ENCODE measurements around the gene GNS.
A peak's percentile ranks its signal among the peaks of the same experiment; 100 is the strongest.
"Not testable (repeated sequence)": the region's sequence is repeated elsewhere in the genome, so short reads cannot be mapped to it uniquely, and the experiment has no call there.

Gene GNS

GRCh38 chr12:64694130-64695040, 64.8 kb downstream of the GNS start:
- DNase-seq, result no peak

- no peak for DNase-seq
These were observed 67.2 kb downstream of the GNS start for GRCh38 chr12:64691795-64692583.

- no peak for DNase-seq
These were observed 67.9 kb downstream of the GNS start for GRCh38 chr12:64691227-64691794.

GRCh38 chr12:64690236-64690635, 69.0 kb downstream of the GNS start:
- DNase-seq, result not testable (repeated sequence)

GRCh38 chr12:64688715-64689114, 70.5 kb downstream of the GNS start:
- DNase-seq, result no peak

- no peak for DNase-seq
These were observed 71.0 kb downstream of the GNS start for GRCh38 chr12:64688219-64688618.

GRCh38 chr12:64687816-64688215, 71.4 kb downstream of the GNS start:
- DNase-seq, result no peak

- DNase-seq, result no peak
These were observed 73.6 kb downstream of the GNS start for GRCh38 chr12:64685605-64686004.

GRCh38 chr12:64685050-64685449, 74.2 kb downstream of the GNS start:
- no peak for DNase-seq

GRCh38 chr12:64683816-64684543, 75.2 kb downstream of the GNS start:
- no peak for DNase-seq

- DNase-seq, result no peak
These were observed 76.5 kb downstream of the GNS start for GRCh38 chr12:64682572-64683277.

- peak in 1 of 5 experiments; percentile 76 for DNase-seq
These were observed 77.8 kb downstream of the GNS start for GRCh38 chr12:64681200-64682052.

GRCh38 chr12:64680235-64680634, 79.0 kb downstream of the GNS start:
- DNase-seq, result no peak

- peak in 4 of 5 experiments; percentile 19 to 79 (median 60) for DNase-seq
These were observed 79.7 kb downstream of the GNS start for GRCh38 chr12:64679487-64680001.

GRCh38 chr12:64678835-64679234, 80.4 kb downstream of the GNS start:
- no peak for DNase-seq

GRCh38 chr12:64678248-64678647, 81.0 kb downstream of the GNS start:
- no peak for DNase-seq

- peak in 1 of 5 experiments; percentile 54 for DNase-seq
These were observed 83.4 kb downstream of the GNS start for GRCh38 chr12:64675795-64676194.

GRCh38 chr12:64674367-64674922, 84.8 kb downstream of the GNS start:
- DNase-seq, result peak in 3 of 5 experiments; percentile 65 to 87 (median 78)

GRCh38 chr12:64673490-64674169, 85.6 kb downstream of the GNS start:
- DNase-seq, result no peak

- peak in 1 of 5 experiments; percentile 32 for DNase-seq
These were observed 86.2 kb downstream of the GNS start for GRCh38 chr12:64672925-64673409.
